Subcutaneous adipose tissue (tissue), 4 donors: ENCODE data around the gene SEC31B. TPM values are rescaled to one million over a fixed set of nuclear protein-coding genes. Genes with fewer than 3 reads are reported as not detected.

Experiments used
- CTCF ChIP-seq: fragments of 450-650 bp; IDR thresholded peaks from one replicate; pipeline ENCODE4 v1.5.1; 2016; ENCODE audit warnings: low read depth, mild to moderate bottlenecking, control low read depth, antibody characterized with exemption, moderate library complexity
- total RNA-seq, 4 donors: library from RNA; depleted of rRNA; stranded (reverse); fragments of >200 nt; gene quantifications; one replicate each; pipeline ENCODE4 v1.1.0, GENCODE V29; 2016

The SEC31B gene
- total RNA-seq, 4 donors from 2014 or later: 6.8 to 14.3 (median 9.4) TPM

- no peak for TF ChIP-seq CTCF
Measured at GRCh38 chr10:100562008-100562672, 42.5 kb upstream of the SEC31B start.

GRCh38 chr10:100561005-100561404, 41.3 kb upstream of the SEC31B start:
- TF ChIP-seq CTCF: no peak

- TF ChIP-seq CTCF: no peak
Measured at GRCh38 chr10:100560248-100560647, 40.6 kb upstream of the SEC31B start.

GRCh38 chr10:100554902-100555301, 35.2 kb upstream of the SEC31B start:
- TF ChIP-seq CTCF: no peak

- TF ChIP-seq CTCF: no peak
Measured at GRCh38 chr10:100553929-100554328, 34.3 kb upstream of the SEC31B start.

GRCh38 chr10:100551738-100552137, 32.1 kb upstream of the SEC31B start:
- no peak for TF ChIP-seq CTCF

GRCh38 chr10:100551196-100551595, 31.5 kb upstream of the SEC31B start:
- no peak for TF ChIP-seq CTCF
